ENCODE measurements around the gene ARVCF.

The ARVCF gene

GRCh38 chr22:19984851-19985811 is 31.5 kb downstream of the ARVCF start:
- no peak for DNase-seq

- peak; percentile 64 to 83 for DNase-seq
Measured at GRCh38 chr22:19984201-19984753, 32.3 kb downstream of the ARVCF start.

GRCh38 chr22:19983741-19984140 is 32.9 kb downstream of the ARVCF start:
- DNase-seq = no peak

- no peak for DNase-seq
Measured at GRCh38 chr22:19982991-19983578, 33.5 kb downstream of the ARVCF start.

GRCh38 chr22:19981961-19982920 is 34.4 kb downstream of the ARVCF start:
- no peak for DNase-seq

GRCh38 chr22:19981171-19981960 is 35.3 kb downstream of the ARVCF start:
- no peak for DNase-seq

GRCh38 chr22:19980766-19981165 is 35.9 kb downstream of the ARVCF start:
- no peak for DNase-seq

- DNase-seq = no peak
Measured at GRCh38 chr22:19979712-19980493, 36.7 kb downstream of the ARVCF start.

- DNase-seq = no peak
Measured at GRCh38 chr22:19978748-19979147, 37.9 kb downstream of the ARVCF start.

GRCh38 chr22:19977296-19978243 is 39.1 kb downstream of the ARVCF start:
- DNase-seq = no peak

GRCh38 chr22:19976671-19977070 is 40.0 kb downstream of the ARVCF start:
- no peak for DNase-seq

GRCh38 chr22:19975707-19976035 is 41.0 kb downstream of the ARVCF start:
- DNase-seq = no peak

- DNase-seq = peak; percentile 32 to 70
Measured at GRCh38 chr22:19974935-19975706, 41.5 kb downstream of the ARVCF start.

GRCh38 chr22:19974268-19974861 is 42.3 kb downstream of the ARVCF start:
- peak; percentile 89 for DNase-seq

GRCh38 chr22:19973551-19974267 is 42.9 kb downstream of the ARVCF start:
- DNase-seq = no peak

- no peak for DNase-seq
Measured at GRCh38 chr22:19972652-19973550, 43.7 kb downstream of the ARVCF start.

GRCh38 chr22:19972251-19972650 is 44.4 kb downstream of the ARVCF start:
- DNase-seq = no peak

Data from SHP77 (cell line).